Muscle layer of colon (tissue), 2 donors: ENCODE measurements around the gene MAP2K5.
"Not testable (repeated sequence)": the region's sequence is repeated elsewhere in the genome, so short reads cannot be mapped to it uniquely, and the experiment has no call there.

Source experiments
- H3K27ac ChIP-seq: one replicate; pipeline ENCODE4 v1.7.0; 2013; ENCODE audit warnings: low read depth, mild to moderate bottlenecking, low read length, moderate library complexity
- H3K27me3 ChIP-seq, 2 donors: one replicate each; pipeline ENCODE4 v1.7.0; 2013; ENCODE audit warnings: low read length in 2 of 2, mild to moderate bottlenecking in 2 of 2; ENCODE audit not compliant: insufficient read depth in 2 of 2, control insufficient read depth in 1 of 2
- H3K36me3 ChIP-seq: one replicate; pipeline ENCODE4 v1.7.0; 2013; ENCODE audit warnings: mild to moderate bottlenecking, low read length; ENCODE audit not compliant: insufficient read depth
- H3K4me1 ChIP-seq: one replicate; pipeline ENCODE4 v1.7.0; 2013; ENCODE audit warnings: mild to moderate bottlenecking, low read length; ENCODE audit not compliant: insufficient read depth
- H3K4me3 ChIP-seq, 2 donors: one replicate each; pipeline ENCODE4 v1.7.0; 2013; ENCODE audit warnings: low read length in 2 of 2, low read depth in 1 of 2, mild to moderate bottlenecking in 1 of 2, moderate library complexity in 1 of 2
- H3K9ac ChIP-seq: one replicate; pipeline ENCODE4 v1.7.0; 2013; ENCODE audit warnings: low read length
- H3K9me3 ChIP-seq: one replicate; pipeline ENCODE4 v1.7.0; 2013; ENCODE audit warnings: mild to moderate bottlenecking, low read length
- donor health status: abdominal sarcoma.
- donor health status: Adenocarcinoma of cecum.

Gene MAP2K5

DNA sequence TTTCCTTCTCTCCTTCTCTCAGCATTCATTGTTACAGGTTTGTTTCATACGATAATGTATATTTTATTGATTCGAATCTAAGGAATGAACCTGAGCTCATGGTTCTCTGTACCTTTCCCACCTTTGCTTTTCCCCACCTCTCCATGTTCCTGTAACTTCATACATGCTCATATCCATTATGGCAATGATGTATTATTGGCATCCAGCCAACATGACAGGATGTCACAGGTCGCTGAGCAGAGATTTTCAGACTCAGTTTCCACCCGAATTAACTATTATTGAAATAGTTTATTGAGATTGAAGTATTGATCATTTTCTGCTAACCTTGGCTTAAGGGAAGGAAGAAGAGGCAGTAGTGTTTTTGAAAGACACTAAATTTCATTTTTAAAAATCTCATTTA is 64.8 kb downstream of the MAP2K5 start:
- Histone ChIP-seq H3K4me3 (no peak overlapping the region), H3K27me3 (no peaks in the 10 kb centered on the region), H3K27ac (no peak overlapping the region), H3K9ac (no peak overlapping the region), H3K4me1 (no peaks in the 10 kb centered on the region), H3K9me3 (no peaks in the 10 kb centered on the region), H3K36me3 (no peaks in the 10 kb centered on the region)

DNA sequence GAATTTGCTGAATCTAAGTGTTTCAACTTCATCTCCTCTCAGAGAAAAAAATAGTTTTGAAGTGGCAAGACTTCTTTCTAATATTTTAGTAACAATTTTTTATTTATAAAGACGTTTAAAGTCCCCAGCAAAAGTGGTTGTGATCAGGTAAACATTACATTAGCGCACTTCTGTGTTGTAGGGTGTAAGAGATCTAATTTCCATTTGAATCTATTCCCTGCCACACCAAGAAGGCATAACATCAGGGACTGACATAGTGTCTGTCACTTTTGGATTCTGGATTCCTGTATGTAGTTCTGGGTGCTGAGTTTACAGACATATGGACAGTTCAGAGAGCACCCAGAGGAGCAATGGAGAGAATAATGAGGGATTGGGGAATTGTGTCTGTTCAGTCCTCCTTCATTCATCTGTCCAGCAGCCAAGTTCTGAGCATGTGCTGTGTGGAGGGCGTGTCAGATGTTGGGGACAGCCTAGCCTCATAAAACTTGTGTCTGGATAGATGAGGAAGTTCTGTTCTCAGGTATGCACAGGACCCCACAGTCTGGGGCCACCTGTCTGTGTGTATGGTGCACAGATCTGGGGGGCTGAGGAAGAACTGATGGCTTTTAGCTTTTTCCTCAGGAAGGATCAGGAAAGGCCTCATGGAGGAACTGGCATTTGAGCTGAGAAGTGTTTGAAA is 65.6 kb downstream of the MAP2K5 start:
- no peaks in the 10 kb centered on the region for H3K9me3 ChIP-seq
- H3K27ac ChIP-seq = no peak overlapping the region
- H3K9ac ChIP-seq = no peak overlapping the region
- no peaks in the 10 kb centered on the region for H3K36me3 ChIP-seq
- H3K4me1 ChIP-seq = no peaks in the 10 kb centered on the region
- no peak overlapping the region for H3K4me3 ChIP-seq
- no peaks in the 10 kb centered on the region for H3K27me3 ChIP-seq

DNA sequence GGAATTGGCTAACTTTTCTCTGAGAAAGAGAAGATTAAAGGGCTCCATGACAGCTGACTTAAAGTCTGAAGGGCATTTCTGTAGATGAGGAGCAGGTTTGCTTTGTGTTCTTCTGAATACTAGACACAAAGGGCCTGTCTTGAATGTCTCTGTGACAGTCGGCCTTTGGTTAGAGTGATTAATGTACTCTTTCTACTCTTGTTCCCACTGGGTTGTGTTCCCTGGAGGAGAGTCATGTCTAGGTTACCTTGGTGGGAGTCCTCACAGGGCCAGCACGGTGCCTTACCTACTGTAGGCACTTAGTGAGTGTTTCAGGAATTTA is 66.1 kb downstream of the MAP2K5 start:
- H3K9ac ChIP-seq = no peak overlapping the region
- no peaks in the 10 kb centered on the region for H3K4me1 ChIP-seq
- no peak overlapping the region for H3K4me3 ChIP-seq
- no peaks in the 10 kb centered on the region for H3K27me3 ChIP-seq
- no peaks in the 10 kb centered on the region for H3K36me3 ChIP-seq
- no peaks in the 10 kb centered on the region for H3K9me3 ChIP-seq
- H3K27ac ChIP-seq = no peak overlapping the region

DNA sequence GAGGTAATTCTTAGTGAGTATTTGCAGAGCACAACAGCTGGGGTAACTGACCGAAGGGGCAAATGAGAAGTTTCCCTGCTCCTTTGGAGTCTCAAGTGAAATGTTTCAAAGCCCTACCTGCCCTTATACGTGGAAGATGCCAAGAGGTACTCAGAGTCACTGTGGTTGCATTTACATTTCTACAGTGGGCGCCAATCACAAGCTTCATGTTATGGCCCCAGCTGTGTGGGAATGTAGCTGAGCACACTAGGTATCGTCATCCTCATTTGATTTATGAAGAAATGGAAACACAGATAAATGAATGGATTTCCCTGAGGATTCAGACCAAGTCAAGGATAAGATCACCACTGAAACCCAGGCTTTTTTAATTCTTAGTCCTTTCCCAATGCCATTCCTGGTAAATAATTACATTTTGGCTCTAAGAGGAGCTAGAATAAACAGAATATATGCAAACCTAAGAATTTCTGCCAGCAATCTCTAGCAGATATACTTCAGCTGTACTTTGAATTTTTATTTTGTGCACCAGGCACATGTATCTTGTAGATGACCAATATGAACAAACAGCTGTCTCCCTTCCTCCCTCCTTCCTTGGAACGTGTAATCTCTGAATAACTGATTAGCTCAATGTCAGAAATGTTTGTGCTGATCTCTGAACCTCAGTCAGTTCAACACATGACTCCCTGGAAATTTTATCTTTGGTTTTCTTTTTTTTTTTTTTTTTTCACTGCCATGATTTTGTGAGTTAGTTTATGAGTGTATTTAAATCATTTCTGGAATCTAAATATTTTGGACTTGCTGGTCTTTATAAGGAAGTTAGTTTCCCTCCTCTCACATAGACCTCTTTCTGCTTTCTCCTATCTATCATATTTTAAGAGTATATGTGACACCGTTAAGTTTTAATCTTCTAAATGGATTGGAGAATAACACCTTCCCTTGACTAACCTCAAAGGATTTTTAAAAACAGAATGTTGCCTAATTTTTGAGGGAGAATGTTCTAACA is 69.2 kb downstream of the MAP2K5 start:
- no peaks in the 10 kb centered on the region for H3K9me3 ChIP-seq
- H3K36me3 ChIP-seq = no peaks in the 10 kb centered on the region
- no peak overlapping the region for H3K9ac ChIP-seq
- no peak overlapping the region for H3K27ac ChIP-seq
- H3K27me3 ChIP-seq = no peaks in the 10 kb centered on the region
- no peak overlapping the region for H3K4me3 ChIP-seq
- H3K4me1 ChIP-seq = no peaks in the 10 kb centered on the region

DNA sequence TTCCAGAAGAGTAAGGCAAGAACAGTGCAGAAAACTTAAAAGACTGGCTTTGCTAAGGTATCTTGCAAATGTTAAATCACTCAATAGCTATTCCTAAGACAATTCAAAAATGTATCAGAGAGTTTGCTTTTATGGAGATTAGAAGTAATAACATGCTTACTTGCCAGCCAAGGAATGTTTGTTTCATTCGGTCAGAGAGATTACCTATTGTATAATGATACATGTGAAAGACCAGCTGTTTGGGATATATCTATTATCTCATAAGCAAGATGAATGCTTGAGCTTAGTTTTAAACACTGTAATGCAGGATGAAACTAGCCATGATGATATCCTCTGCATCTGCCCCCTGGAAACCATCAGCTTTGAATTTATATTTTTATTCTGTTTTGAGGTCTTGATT is 70.7 kb downstream of the MAP2K5 start:
- Histone ChIP-seq H3K4me3 (no peak overlapping the region), H3K36me3 (no peaks in the 10 kb centered on the region), H3K9ac (no peak overlapping the region), H3K27me3 (no peaks in the 10 kb centered on the region), H3K4me1 (no peaks in the 10 kb centered on the region), H3K27ac (no peak overlapping the region), H3K9me3 (no peaks in the 10 kb centered on the region)

DNA sequence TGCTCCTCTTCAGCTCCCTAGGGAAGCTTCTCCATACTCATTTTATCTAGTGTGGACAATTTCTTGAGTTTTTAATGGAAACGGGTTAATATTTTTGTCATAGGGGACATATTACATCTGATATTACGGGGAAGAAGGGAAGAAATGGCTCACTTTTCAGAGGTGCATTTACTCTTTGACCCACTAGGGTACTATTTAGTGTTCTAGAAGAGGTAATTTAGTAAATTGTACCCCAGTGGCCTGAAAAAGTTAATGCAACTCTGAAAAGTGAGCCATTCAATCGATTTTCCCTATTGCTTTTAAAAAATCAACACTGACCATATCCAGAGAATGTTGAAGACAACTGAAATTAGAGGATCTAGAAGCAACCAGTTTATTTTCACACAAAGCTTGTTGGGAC is 71.2 kb downstream of the MAP2K5 start:
- H3K4me1 ChIP-seq = no peaks in the 10 kb centered on the region
- H3K9ac ChIP-seq = no peak overlapping the region
- H3K36me3 ChIP-seq = no peaks in the 10 kb centered on the region
- H3K27me3 ChIP-seq = no peaks in the 10 kb centered on the region
- no peaks in the 10 kb centered on the region for H3K9me3 ChIP-seq
- H3K4me3 ChIP-seq = no peak overlapping the region
- no peak overlapping the region for H3K27ac ChIP-seq

DNA sequence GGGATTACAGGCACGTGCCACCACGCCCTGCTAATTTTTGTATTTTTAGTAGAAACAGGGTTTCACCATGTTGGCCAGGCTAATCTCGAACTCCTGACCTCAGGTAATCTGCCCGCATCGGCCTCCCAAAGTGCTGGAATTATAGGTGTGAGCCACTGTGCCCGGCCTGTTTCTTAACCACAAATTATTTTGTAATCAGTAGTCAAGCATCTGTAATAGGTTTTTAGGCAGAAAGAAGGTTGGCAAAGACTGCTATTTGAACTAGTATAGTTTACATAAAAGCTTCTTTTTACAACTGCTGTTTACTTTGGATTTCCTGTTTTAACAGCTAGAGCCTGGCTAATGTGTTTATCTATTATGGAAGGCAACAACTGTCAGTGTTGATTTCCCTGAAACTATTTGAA is 72.6 kb downstream of the MAP2K5 start:
- not testable (repeated sequence) for H3K27ac ChIP-seq, H3K27me3 ChIP-seq, H3K4me3 ChIP-seq, H3K36me3 ChIP-seq, H3K4me1 ChIP-seq, H3K9ac ChIP-seq, H3K9me3 ChIP-seq

DNA sequence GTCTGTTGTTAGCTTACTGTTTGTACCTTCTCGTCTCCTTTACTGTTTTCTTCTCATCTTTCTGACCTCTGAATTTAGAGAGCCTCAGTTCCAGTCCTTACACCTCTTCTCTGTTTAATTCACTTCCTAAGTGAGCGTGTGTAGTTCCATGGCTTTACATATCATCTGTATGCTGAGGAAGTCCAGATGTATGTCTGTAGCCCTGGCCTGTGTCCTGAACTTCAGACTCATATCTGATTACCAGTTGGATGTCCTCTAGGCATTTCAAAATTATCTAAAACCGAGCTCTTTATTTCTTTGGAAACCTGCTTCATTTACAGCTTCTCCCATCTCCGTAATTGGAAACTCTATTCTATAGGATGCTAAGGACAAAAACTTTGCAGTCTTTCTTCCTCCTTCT is 75.8 kb downstream of the MAP2K5 start:
- Histone ChIP-seq H3K27ac (no peak overlapping the region), H3K9ac (no peak overlapping the region), H3K36me3 (no peaks in the 10 kb centered on the region), H3K27me3 (no peaks in the 10 kb centered on the region), H3K4me3 (no peak overlapping the region), H3K4me1 (no peaks in the 10 kb centered on the region), H3K9me3 (no peaks in the 10 kb centered on the region)

DNA sequence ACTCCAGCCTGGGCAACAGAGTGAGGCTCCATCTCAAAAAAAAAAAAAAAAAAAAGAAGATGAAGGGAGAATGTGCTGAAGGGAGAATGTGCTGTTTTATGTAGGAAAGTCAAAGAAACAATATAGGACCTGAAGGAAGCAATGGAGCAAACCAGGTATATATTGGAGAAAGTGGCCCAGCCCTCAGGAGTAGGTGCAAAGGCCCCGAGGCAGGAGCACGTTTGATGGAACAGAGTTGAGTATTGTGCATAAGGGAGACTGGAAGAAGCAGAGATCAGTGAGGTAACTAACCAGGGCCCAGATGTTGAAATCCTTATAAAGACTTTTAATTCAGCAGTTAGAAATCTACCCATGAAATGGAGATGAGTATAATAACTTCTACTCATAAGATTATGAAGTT is 79.6 kb downstream of the MAP2K5 start:
- Histone ChIP-seq H3K27ac (no peak overlapping the region), H3K9me3 (no peaks in the 10 kb centered on the region), H3K9ac (no peak overlapping the region), H3K36me3 (no peaks in the 10 kb centered on the region), H3K4me3 (no peak overlapping the region), H3K27me3 (no peaks in the 10 kb centered on the region), H3K4me1 (no peaks in the 10 kb centered on the region)

DNA sequence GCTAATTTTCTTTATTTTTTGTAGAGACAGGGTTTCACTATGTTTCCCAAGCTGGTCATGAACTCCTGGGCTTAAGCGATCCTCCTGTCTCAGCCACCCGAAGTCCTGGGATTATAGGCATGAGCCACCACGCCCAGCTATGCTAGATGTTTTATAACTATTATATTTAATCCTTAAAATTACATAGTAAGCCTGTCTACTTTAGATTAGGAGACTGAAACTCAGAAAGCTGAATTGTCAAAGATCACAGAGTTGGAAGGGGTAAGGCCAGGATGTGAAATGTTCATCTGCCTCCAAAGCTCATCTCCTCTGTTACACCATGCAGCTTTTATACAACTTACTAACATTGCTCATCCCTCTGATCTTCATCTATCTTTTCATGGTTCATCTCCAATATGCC is 89.8 kb downstream of the MAP2K5 start:
- peaks cover 7% of the 10 kb centered on the region for H3K36me3 ChIP-seq
- H3K9me3 ChIP-seq = no peaks in the 10 kb centered on the region
- H3K27ac ChIP-seq = no peak overlapping the region
- H3K27me3 ChIP-seq = no peaks in the 10 kb centered on the region
- H3K4me1 ChIP-seq = no peaks in the 10 kb centered on the region
- H3K9ac ChIP-seq = no peak overlapping the region
- no peak overlapping the region for H3K4me3 ChIP-seq

DNA sequence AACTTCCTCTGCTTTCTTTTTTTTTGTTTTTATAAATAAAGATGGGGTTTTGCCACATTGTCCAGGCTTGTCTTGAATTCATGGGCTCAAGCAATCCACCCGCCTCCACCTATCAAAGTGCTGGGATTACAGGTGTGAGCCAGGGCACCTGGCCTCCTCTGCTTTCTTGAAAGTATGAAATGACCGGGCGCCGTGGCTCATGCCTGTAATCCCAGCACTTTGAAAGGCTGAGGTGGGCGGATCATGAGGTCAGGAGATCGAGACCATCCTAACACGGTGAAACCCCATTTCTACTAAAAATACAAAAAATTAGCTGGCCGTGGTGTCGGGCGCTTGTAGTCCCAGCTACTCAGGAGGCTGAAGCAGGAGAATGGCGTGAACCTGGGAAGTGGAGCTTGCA is 93.4 kb downstream of the MAP2K5 start:
- H3K36me3 ChIP-seq = peaks cover 11% of the 10 kb centered on the region

DNA sequence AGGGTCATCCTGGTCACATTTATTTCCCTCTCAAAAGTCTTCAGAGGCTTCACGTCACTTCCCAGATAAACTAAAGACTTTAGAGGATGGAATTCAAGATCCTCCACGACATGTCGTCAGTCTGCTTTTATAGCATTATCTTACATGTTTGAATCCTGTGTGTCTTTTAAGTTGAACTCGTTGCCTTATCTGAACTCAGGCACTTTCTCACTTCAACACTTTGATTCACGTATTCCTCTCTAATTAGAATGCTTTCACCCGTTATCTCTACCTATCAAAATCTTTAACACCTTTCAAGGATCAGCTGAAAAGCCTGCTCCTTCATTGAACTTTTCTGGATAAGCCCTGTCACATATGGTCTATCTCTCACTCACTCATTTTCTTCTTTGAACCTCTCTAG is 97.1 kb downstream of the MAP2K5 start:
- Histone ChIP-seq H3K4me3 (no peak overlapping the region), H3K36me3 (peaks cover 5% of the 10 kb centered on the region), H3K4me1 (no peaks in the 10 kb centered on the region), H3K9ac (no peak overlapping the region), H3K27ac (no peak overlapping the region), H3K27me3 (no peaks in the 10 kb centered on the region), H3K9me3 (no peaks in the 10 kb centered on the region)

More for the DNA sequence above, 93.4 kb downstream of the MAP2K5 start:
- H3K9ac ChIP-seq, H3K27ac ChIP-seq, H3K9me3 ChIP-seq, H3K4me1 ChIP-seq, H3K4me3 ChIP-seq, H3K27me3 ChIP-seq: not testable (repeated sequence)
